GM19035 (cell line): Measurements from ENCODE around the gene PAPSS2.
"Not testable (repeated sequence)": the region's sequence is repeated elsewhere in the genome, so short reads cannot be mapped to it uniquely, and the experiment has no call there.

Experiments used
- ATAC-seq: cut with Tn5 transposase; IDR thresholded peaks from one replicate; pipeline ENCODE4 v1.9.1; 2021; ENCODE audit not compliant: unreplicated experiment

The PAPSS2 gene

DNA sequence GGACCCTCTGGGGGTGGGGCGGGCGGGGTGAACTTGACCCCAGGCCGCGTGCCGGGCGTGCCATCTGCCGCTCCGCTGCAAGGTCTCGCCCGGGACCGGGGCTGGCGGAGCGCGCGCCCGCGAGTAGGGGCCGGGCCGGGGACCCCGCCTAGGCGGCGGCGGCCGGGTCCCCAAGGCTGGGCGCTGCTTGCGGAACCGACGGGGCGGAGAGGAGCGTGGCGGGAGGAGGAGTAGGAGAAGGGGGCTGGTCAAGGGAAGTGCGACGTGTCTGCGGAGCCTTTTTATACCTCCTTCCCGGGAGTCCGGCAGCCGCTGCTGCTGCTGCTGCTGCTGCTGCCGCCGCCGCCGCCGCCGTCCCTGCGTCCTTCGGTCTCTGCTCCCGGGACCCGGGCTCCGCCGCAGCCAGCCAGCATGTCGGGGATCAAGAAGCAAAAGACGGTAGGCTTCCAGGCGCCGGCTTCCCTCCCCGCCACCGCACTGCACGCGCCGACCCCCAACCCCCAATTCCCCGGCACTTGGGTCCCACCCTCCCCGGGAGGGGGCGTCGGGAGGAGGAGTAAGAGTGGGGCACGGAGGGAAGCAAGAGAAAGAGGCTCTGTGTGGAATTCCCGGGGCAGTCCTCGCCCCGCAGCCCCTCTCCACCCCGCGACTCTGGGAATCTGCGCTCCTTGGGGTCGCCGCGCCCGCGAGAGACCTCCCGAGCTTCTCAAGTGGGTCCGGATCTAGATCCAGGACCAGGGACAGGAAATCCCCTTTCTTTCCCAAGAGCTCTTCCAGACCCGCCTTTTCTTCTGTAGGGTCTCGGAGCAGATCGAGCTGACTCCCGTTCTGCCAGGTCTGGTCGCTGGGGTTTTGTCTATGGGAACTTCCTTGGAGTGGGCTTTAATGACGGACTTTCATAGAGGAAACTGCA lies at the start of gene PAPSS2:
PAPSS2 (plus strand) TSS at position 308 of the 913 bp plus-strand sequence; CDS start at position 412, 104 bp downstream.
- ATAC-seq = no peak

DNA sequence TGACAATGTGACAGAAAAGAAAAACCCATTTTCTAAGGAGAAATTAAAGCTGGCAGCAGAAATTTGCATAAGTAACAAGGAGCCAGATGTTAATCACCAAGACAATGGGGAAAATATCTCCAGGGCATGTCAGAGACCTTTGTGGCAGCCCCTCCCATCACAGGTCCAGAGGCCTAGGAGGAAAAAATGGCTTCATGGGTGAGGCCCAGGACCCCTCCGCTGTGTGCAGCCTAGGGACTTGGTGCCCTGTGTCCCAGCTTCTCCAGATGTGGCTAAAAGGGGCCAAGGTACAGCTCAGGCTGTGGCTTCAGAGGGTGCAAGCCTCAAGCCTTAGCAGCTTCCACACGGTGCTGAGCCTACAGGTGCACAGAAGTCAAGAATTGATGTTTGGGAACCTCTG lies 48.3 kb upstream of the PAPSS2 start:
- not testable (repeated sequence) for ATAC-seq

GRCh38 chr10:87612115-87612514 lies 47.6 kb upstream of the PAPSS2 start:
- ATAC-seq = no peak

- no peak for ATAC-seq
These were observed 45.9 kb upstream of the PAPSS2 start for GRCh38 chr10:87613751-87614150.

DNA sequence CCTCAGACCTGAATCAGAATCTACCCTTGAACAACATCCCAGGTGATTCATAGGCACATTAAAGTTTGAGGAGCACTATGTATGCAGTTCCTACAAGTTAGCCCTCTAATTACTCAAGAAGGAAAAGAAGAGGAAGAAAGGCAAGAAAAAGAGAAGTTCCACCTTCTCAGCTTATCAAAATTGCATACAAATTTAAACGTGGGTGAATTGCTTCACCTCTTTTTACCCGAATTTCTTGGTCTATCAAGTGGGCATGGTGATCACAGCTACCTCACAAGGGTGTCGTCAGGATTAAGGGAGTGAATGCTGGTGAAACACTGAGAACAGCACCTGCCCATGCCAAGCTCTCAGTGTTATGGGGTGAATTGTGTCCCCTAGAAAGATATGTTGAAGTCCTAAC lies 43.8 kb upstream of the PAPSS2 start:
- no peak for ATAC-seq

DNA sequence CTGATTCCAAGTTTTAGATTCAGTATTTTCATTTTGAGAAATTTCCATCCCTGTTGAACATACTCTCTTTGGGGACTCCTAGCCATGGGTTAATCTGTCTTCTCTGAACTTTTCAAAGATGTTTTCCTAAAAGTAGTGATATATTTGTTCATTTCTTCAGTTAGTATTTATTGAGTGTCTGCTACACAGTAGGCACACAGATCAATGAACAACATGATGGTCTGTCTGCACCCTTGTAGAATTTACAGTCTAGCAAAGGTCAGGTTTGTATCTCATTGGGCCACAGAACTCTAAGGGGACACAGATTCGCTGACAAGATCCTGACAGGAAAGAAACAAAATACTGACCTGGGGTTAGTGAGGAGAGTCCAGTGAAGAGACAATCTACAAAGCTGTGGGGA lies 42.2 kb upstream of the PAPSS2 start:
- ATAC-seq = no peak

DNA sequence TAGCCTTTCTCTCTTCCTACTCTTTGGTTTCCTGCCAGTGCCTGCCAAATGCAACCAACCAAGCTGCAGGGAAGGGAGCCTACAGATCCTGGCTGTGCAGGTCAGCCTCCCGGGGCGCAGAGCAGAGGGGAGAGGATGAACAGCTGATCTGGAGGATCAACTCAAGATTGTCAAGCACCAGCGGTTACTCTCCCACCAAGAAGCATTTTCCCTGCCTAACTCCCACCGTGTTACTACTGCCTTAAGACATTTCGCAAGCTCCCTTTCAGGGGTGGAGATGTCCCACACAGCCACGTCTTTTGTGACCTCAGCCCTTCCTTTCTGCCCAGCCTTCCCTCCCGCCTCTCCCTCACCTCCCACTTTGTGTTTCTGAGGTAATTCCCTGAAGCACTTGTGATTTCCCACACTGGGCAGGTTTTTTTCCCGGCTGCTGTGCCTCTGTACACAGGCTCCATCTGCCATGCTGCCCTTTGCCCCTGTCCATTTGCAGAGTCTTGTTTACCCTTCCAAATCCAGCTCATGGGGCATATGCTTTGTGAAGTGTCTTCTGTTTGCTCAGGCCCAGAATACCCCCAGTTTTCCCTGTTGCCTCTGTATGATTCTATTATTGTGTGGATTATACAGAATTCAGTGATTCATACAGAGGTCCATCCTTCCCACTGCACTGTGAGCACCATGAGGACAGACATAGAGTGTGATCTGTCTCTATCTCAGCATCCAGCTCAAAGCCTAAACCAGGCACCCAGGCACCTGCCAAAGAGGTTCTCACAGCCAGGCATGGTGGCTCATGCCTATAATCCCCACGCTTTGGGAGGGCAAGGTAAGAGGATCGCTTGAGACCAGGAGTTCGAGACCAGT lies 40.9 kb upstream of the PAPSS2 start:
- no peak for ATAC-seq

DNA sequence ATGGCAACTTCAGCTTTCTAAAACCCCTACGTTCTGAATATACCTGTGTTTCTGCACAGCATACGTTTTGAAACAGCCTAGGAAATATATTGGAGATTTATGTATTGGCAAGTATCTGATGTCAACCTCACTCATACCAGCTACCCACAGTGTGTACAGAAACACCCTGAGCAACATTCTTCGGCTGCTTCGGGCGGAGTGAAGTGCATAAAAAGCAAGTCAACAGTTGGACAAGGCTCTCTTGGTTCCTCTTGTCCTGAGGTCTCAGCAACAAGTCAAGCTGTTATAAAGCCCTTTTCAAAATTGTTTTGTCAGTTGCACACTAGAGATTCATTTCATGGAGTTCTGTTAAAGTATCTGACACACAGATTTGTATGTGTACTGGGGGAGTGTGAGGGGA lies 40.0 kb upstream of the PAPSS2 start:
- ATAC-seq = no peak

DNA sequence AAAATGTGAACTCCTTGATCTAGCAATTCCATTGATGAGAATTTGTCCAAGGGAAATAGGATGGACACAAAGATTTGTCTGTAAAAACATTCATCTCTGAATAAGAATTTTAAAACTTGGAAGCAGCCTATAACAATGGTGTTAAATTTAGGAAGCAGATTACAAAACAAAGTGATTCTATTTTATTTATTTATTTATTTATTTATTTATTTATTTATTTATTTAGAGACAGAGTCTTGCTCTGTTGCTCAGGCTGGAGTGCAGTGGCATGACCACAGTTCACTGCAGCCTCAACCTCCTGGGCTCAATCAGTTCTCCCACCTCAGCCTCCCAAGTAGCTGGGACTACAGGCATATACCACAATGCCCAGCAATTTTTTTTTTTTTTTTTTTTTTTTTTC lies 38.2 kb upstream of the PAPSS2 start:
- not testable (repeated sequence) for ATAC-seq

DNA sequence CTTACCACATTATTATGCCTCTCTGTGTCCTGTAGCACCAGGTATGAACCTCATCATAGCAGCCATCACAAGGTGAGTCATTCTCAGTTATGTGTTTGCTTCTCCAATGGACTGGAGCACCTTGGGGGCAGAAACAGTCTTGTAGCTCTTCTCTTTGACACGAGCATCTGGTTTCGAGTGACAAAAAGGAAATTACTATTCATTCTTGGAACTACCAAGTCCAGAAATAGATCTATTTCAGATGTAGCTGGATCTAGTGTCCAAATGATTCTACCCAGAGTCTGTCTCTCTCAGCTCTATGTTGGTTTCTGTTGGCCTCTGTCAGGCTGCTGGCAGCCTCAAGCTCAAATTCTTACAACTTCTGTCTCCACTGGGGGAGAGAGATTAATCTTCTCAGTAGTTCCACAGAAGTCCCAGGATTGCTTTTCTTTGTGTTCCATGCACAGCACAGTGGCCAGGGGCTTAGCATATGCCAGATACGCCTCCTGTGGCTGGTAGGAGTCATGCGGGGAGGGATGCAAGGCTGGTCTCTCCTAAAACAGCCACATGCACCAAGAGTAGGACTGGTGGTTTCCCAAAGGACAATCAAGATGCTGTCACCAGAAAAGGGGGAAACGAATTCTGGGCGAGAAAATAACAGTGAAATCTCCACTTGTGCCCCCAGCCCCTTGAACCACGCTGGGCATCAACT lies 37.2 kb upstream of the PAPSS2 start:
- no peak for ATAC-seq

DNA sequence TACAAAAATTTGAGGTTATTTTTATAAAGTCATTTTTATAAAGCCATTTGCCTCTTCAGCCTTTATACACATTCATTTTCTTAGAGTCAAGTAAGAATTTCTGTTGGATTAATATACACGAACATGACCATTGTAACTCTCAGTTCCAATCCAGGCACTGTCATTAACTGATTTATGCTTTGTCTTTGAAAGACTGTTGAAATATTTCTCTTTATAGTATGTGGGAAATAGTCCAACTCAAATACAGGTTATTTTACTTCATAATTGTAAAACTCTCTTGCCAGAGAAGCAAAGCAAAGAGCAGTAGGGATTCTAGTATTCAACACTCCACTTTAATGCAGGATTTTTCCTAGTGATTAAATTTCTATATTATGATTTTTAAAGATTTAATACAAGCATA lies 36.5 kb upstream of the PAPSS2 start:
- no peak for ATAC-seq

GRCh38 chr10:87625661-87626060 lies 34.0 kb upstream of the PAPSS2 start:
- ATAC-seq = no peak

- ATAC-seq = no peak
These were observed 33.2 kb upstream of the PAPSS2 start for GRCh38 chr10:87626422-87626892.

- ATAC-seq = no peak
These were observed 29.5 kb upstream of the PAPSS2 start for GRCh38 chr10:87630171-87630570.

GRCh38 chr10:87632454-87632853 lies 27.2 kb upstream of the PAPSS2 start:
- ATAC-seq = no peak

DNA sequence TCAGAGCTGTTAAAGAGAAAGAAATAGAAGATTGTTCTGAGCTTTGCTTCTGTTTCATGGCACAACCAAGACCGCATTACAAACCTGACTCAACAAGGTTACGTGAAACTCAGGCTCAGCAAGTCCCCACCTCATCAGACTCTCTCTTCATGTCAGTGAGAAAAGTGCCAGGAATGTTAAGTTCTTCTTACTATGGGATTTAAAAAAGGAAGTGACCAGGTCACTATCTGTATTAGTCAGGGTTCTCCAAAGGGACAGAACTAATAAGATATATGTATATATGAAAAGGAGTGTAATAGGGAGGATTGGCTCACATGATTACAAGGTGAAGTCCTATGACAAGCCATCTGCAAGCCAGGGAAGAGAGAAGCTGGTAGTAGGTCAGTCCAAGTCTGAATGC lies 25.4 kb upstream of the PAPSS2 start:
- no peak for ATAC-seq

- no peak for ATAC-seq
These were observed 24.0 kb upstream of the PAPSS2 start for GRCh38 chr10:87635498-87636312.

GRCh38 chr10:87636313-87636915 lies 23.3 kb upstream of the PAPSS2 start:
- no peak for ATAC-seq

- no peak for ATAC-seq
These were observed 20.2 kb upstream of the PAPSS2 start for GRCh38 chr10:87639493-87639892.

- no peak for ATAC-seq
These were observed 19.6 kb upstream of the PAPSS2 start for GRCh38 chr10:87640043-87640442.
